ENCODE results near the gene PIBF1.

DNA sequence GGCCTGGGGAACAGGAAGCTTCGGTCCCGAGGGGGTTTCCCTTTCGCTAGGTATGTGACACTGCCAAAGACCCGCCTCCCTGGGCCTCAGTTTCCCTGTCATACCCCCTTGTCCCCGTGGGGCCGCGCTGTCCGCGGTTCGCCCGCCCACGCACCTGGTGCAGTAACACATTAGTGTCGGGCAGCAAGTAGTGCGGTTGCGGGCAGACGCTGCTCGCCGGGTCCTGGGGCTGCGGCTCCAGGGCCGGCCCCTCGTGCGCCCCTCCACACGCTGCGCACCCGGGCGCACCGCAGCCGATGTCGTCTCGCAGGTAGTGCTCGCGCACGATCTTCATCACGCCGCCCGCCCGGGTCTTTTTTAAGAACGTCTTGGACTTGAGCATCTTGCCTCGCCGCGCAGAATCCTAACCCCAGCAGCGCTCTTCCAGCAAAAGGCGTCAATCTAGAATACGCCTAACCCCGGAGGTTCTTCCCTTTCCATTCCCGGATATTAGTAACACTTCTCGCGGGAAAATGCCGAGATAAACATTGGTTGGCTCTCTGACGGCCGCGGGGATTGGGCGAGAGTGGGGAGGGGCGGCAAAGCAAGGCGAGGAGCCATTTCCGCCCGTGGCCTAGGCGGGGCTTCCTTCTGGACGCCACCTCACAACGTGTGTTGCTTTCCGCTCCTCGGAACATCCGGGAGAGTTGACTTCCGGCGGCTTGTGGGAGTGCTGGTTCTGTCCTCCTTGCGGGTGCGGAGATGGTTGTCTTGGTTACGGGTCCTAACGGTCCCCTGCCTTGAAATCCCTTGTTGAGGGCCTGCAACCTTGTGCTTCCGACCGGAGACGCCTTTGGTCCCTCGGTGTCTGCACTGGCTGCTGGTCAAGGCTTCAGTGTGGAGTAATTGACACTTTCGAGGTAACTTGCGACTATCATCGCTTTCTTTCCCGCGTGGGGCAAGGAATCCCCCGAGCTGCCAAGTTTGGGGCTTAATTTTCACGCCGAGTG lies at the start of gene PIBF1, which contains the start of gene DIS3:
- TF ChIP-seq POLR2A (IDR thresholded peaks at IDR 0.05; ENCODE audit: low read length) (peak; percentile 91), GATA1 (IDR thresholded peaks at IDR 0.05; ENCODE audit: low read depth, low read length) (no peak)
